HepG2 (cell line): ENCODE results near the gene GPRC5B.

Source experiments
- ATF3 ChIP-seq: sonication (generic); formaldehyde crosslinking; IDR thresholded peaks from 2 replicates; pipeline ENCODE4 v1.4.0; 2020; ENCODE audit warnings: missing genetic modification reagents
- BCL6 ChIP-seq: IDR thresholded peaks from 2 replicates; pipeline ENCODE4 v1.6.1; 2016; ENCODE audit warnings: missing genetic modification reagents, missing compliant biosample characterization
- CBX1 ChIP-seq: IDR thresholded peaks from one replicate; pipeline ENCODE4 v1.6.1; 2016; ENCODE audit warnings: antibody characterized with exemption, low read depth
- ETV6 ChIP-seq: sonication (generic); formaldehyde crosslinking; conservative IDR thresholded peaks from 2 replicates; pipeline ENCODE4 v1.4.0; 2020; ENCODE audit warnings: missing genetic modification reagents
- IKZF1 ChIP-seq: fragments of 450-650 bp; IDR thresholded peaks from 2 replicates; pipeline ENCODE4 v1.7.1; 2016
- KLF12 ChIP-seq: sonication (generic); formaldehyde crosslinking; IDR thresholded peaks from 2 replicates; pipeline ENCODE4 v1.4.0; 2020; ENCODE audit warnings: missing genetic modification reagents, borderline replicate concordance
- POLR2AphosphoS5 ChIP-seq: IDR thresholded peaks from 2 replicates; pipeline ENCODE4 v1.6.1; 2012; ENCODE audit warnings: low read depth, low read length
- YEATS4 ChIP-seq: sonication (generic); formaldehyde crosslinking; IDR thresholded peaks from 2 replicates; pipeline ENCODE4 v1.4.0; 2020; ENCODE audit warnings: missing genetic modification reagents, borderline replicate concordance
- ZNF326 ChIP-seq: sonication (generic); formaldehyde crosslinking; IDR thresholded peaks from 2 replicates; pipeline ENCODE4 v1.4.0; 2020; ENCODE audit warnings: missing genetic modification reagents, borderline replicate concordance
- ZSCAN20 ChIP-seq: sonication (generic); formaldehyde crosslinking; IDR thresholded peaks from 2 replicates; pipeline ENCODE4 v1.4.0; 2020; ENCODE audit warnings: missing genetic modification reagents, mild to moderate bottlenecking, borderline replicate concordance

DNA sequence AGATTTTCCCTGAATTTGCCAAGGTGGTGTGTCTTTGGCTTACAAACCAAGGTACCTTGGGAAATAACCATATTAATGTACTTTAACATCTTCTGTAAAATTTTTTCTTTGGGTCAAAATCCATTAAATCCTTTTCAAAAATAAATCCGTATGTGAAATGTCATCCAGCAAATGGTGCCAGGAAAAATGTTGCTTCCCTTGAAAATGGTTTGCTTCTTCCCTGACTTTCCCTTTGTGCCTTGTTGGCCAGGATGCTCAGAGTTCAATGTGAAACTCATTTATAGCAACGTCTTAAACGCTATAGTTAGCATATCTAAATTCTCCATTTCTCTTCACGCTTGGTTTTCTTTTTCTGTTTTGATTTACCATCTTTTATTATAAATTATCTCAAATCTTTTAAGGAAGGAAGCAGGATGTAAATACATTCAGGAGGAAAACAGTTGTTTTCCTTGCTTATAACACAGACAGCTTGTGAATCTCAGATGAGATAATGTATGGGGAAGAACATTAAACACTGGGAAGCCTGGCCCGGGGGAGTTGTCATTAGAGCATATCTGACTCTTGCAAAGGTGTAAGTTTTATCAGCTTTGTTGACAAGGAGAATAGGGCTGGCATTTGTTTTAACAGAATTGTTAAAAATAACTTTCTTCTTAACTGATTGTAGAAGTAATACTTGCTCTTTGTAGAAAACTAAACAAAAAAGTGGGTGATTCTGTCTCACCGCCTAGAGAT is 42.1 kb downstream of the GPRC5B start:
- TF ChIP-seq POLR2AphosphoS5, result no peak
- no peak for TF ChIP-seq ATF3
- TF ChIP-seq BCL6, result no peak
- TF ChIP-seq ZSCAN20, result no peak
- no peak for TF ChIP-seq YEATS4 (CRISPR knock-in tag)
- no peak for TF ChIP-seq ZNF326 (CRISPR knock-in tag)
- TF ChIP-seq ETV6 (CRISPR knock-in tag), result no peak
- TF ChIP-seq CBX1, result no peak
- TF ChIP-seq IKZF1, result no peak
- no peak for TF ChIP-seq KLF12 (CRISPR knock-in tag)
